HG03025 (cell line): ENCODE results near the gene LRRC41.
A peak's percentile ranks its signal among the peaks of the same experiment; 100 is the strongest.
"Not testable (repeated sequence)": the region's sequence is repeated elsewhere in the genome, so short reads cannot be mapped to it uniquely, and the experiment has no call there.

ENCODE experiments used
- ATAC-seq: cut with Tn5 transposase; IDR thresholded peaks from one replicate; pipeline ENCODE4 v1.9.1; 2021; ENCODE audit warnings: mild to moderate bottlenecking, moderate library complexity; ENCODE audit not compliant: unreplicated experiment, low FRiP score

Gene LRRC41, protein sequence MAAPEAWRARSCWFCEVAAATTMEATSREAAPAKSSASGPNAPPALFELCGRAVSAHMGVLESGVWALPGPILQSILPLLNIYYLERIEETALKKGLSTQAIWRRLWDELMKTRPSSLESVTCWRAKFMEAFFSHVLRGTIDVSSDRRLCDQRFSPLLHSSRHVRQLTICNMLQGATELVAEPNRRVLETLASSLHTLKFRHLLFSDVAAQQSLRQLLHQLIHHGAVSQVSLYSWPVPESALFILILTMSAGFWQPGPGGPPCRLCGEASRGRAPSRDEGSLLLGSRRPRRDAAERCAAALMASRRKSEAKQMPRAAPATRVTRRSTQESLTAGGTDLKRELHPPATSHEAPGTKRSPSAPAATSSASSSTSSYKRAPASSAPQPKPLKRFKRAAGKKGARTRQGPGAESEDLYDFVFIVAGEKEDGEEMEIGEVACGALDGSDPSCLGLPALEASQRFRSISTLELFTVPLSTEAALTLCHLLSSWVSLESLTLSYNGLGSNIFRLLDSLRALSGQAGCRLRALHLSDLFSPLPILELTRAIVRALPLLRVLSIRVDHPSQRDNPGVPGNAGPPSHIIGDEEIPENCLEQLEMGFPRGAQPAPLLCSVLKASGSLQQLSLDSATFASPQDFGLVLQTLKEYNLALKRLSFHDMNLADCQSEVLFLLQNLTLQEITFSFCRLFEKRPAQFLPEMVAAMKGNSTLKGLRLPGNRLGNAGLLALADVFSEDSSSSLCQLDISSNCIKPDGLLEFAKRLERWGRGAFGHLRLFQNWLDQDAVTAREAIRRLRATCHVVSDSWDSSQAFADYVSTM

GRCh38 chr1:46303038-46303871 lies at the start of gene LRRC41, which contains the start of gene UQCRH:
LRRC41 (minus strand) TSS chr1:46303616; CDS start chr1:46303322, 294 bp downstream.
UQCRH (plus strand) TSS chr1:46303698; CDS start chr1:46303767, 69 bp downstream.
- peak; percentile 65 for ATAC-seq

DNA sequence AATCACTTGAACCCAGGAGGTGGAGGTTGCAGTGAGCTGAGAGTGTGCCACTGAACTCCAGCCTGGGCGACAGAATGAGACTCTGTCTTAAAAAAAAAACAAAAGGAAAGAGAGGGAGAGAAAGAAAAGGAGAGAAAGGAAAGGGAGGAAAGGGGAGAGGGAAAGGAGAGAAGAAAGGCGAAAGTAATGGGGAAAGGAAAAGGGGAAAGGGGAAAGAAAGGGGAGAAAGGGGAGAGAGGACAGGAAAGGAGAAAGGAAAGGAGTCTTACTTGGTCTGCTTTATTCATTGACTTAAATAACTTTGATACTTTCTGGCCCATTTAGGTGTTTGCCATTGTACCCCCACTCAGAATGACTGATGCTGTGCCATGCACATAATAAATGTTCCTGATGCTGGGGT lies 48.9 kb upstream of the LRRC41 start:
- ATAC-seq: no peak

GRCh38 chr1:46345281-46345680 lies 41.9 kb upstream of the LRRC41 start:
- no peak for ATAC-seq

DNA sequence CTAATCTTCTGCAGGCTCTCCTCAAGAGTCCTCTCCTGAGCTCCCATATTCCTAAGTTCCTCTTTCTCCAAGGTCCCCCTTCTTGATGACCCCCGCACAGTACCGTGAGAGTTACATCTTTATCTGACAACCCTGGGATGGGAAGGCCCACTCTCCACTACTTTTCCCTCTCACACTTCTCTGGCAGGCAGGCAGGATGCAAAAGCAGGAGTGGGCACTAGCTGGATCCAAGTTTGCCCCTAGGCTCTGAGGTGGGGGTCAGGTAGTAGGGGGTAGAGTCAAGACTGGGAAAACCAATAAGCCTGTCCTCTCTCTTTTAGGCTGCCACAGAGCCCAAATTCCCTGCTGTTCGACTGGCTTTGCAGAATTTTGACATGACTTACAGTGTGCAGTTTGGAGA lies 41.1 kb upstream of the LRRC41 start:
- ATAC-seq: no peak

DNA sequence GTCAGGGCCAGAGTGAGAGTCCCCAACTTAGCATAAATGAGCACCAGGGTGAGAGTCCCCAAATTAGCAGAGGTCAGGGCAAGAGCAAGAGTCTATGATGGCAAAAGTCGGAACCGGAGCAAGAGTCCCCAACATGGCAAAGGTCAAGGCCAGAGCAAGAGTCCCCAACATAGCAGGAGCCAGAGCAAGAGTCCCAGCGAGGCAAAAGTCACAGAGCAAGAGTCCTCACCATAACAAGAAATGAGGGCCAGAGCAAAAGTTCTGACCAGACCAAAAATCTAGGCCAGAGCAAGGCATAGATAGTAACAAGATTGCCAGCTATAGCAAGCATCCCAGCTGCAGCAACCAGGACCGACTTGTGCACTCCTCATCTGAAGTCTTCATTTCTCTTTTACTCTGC lies 40.3 kb upstream of the LRRC41 start:
- no peak for ATAC-seq

- no peak for ATAC-seq
Observed at GRCh38 chr1:46343351-46343695, 39.9 kb upstream of the LRRC41 start.

DNA sequence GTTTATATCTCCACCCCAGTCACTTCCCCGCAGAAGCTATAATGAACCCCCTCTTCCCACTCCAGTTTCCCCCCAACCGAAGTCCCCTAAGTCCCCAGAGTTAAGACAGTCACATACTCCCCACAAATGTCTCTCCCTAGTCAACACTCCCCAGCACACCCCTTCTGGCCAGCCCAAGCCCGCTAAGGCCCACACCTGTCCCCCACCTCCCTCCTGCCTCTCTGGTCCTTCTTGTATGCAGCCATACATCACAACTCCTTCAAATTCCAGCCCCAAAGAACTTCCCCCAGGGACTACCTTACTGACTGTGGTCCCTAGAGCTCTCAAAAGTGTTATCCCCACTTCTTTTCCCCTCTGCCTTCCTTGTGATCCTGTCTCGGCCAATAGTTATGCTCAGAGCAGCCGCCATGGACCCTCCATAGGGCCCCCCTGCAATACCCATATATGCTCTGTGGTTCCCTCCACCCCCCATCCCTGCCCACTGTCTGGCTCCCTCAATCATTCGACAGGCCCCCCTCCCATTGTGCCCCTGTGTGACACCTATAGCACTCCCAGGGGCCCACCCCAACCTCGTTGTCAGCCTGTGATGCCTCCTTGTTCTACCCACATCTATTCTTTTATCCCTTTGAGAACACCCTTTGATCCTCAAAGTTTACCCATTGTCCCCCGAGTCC lies 39.4 kb upstream of the LRRC41 start:
- ATAC-seq: no peak

GRCh38 chr1:46342084-46342656 lies 38.8 kb upstream of the LRRC41 start:
- ATAC-seq: no peak

- no peak for ATAC-seq
Observed at GRCh38 chr1:46341222-46342083, 38.0 kb upstream of the LRRC41 start.

GRCh38 chr1:46340404-46341221 lies 37.2 kb upstream of the LRRC41 start, which contains the start of gene NSUN4:
NSUN4 (plus strand) TSS chr1:46340807; CDS start chr1:46340827, 20 bp downstream.
- peak; percentile 69 for ATAC-seq

GRCh38 chr1:46337409-46337808 lies 34.0 kb upstream of the LRRC41 start:
- ATAC-seq: not testable (repeated sequence)

GRCh38 chr1:46335081-46335480 lies 31.7 kb upstream of the LRRC41 start:
- no peak for ATAC-seq

DNA sequence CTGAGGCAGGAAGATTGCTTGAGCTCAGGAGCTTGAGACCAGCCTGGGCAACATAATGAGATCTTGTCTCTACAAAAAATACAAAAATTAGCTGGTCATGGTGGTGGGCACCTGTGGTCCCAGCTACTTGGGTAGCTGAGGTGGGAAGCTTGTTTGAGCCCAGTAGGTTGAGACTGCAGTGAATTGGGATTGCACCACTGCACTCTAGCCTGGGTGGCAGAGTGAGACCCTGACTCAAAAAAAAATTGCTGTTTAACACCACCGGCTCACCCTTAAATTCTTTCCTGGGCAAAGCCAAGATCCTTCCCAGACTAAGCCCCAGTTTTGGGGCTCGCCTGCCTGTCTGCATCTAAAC lies 30.6 kb upstream of the LRRC41 start:
- ATAC-seq: no peak

DNA sequence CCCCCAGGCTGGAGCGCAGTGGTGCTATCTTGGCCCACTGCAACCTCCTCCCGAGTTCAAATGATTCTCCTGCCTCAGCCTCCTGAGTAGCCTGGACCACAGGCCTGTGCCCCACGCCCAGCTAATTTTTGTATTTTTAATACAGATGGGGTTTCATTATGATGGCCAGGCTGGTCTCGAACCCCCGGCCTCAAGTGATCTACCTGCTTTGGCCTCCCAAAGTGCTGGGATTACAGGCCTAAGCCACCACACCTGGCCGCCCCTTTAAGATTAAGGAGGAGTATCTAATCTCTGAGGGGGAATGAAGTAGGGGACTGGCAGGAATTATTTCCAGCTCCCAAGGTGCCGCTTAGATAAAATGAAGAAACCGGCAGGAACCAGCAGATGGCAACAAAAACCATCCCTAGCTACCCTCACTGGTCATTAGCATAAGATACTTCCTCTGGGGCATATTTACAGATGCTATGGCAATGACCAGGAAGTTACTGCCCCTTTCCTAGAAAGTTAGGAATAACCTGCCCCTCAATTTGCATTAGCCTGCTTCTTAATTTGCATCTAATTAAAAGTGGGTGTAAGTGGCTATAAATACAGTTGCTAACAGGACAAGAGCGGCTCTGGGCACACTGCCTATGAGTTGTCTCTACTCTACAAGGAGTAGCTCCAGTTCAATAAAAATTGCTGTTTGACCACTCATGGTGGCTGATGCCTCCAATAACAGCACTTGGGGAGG lies 30.0 kb upstream of the LRRC41 start:
- peak; percentile 46 for ATAC-seq

DNA sequence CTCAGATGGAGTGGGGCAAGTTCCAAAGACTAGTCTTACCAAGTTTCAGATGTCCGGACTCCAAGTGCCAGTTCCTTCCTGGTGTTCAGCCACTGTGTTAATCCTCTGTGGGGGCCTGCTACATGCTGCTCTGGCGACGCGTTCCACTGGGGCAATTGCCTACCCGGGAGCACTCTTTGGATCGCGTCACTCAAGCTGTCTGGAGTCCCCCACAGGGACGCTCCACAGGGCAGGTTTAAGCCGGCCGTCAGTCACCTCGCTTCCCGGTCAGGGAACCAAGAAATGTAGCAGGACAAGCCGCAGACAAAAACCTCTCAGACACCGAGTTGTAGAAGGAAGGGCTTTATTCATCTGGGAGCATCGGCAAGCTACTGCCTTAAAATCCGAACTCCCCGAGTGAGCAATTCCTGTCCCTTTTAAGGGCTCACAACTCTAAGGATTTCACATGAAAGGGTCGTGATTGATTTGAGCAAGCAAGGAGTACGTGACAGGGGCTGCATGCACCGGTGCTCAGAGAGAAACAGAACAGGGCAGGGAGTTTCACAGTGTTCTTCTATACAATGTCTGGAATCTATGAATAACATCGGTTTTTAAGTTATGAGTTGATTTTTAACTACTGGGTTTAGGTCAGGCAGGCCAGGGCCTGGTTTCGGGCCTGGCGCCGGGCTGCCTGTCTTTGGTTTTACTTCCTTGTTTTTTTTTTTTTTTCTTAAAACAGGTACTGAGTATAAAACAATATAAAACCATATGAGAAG lies 28.5 kb upstream of the LRRC41 start:
- not testable (repeated sequence) for ATAC-seq

DNA sequence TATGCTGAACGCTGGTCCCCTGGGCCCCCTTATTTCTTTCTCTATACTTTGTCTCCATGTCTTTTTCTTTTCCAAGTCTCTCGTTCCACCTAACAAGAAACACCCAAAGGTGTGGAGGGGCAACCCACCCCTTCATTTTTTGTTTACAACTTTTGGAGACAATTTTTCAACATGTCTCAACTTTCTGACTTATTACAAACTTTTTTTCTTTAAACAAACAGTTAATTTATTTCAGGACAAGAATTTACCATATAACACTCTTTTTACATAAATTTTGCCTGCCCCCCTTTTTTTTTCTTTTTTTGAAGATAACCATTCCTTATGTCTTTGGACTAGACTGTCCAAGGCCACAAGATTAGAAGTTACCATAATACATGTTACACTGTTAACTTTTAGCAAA lies 27.0 kb upstream of the LRRC41 start:
- not testable (repeated sequence) for ATAC-seq

DNA sequence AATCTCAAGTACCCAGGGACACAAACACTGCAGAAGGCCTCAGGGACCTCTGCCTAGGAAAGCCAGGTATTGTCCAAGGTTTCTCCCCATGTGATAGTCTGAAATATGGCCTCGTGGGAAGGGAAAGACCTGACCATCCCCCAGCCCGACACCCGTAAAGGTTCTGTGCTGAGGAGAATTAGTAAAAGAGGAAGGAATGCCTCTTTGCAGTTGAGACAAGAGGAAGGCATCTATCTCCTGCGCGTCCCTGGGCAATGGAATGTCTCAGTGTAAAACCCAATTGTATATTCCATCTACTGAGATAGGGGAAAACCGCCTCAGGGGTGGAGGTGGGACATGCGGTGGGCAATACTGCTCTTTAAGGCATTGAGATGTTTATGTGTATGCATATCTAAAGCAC lies 26.4 kb upstream of the LRRC41 start:
- not testable (repeated sequence) for ATAC-seq
